ENCODE results near the gene C10orf90.

The C10orf90 gene

GRCh38 chr10:126634911-126635310 lies 35.6 kb downstream of the C10orf90 start:
- DNase-seq (ENCODE audit: low read depth, low spot score): no peak

GRCh38 chr10:126634347-126634746 lies 36.1 kb downstream of the C10orf90 start:
- DNase-seq (ENCODE audit: low read depth, low spot score): no peak

DNA sequence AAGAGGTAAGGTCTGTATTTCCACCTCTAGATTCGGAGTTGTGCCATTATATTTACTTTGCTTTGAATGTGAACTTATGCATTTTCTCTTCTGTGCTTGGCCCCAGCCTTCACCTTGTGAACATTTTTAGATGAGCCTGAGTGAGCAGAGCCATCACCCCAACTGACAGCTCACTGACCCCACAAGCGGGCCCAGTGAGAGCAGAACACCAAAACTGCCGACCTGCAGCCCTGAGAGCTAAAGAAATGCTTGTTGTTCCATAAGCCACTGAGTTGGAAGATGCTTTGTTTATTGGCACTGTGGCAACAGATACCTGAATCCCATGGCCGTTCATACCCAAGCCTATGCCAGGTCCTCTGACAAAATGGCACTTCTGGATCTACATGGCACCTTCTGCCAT lies 37.8 kb downstream of the C10orf90 start:
- DNase-seq (ENCODE audit: low read depth, low spot score): no peak

DNA sequence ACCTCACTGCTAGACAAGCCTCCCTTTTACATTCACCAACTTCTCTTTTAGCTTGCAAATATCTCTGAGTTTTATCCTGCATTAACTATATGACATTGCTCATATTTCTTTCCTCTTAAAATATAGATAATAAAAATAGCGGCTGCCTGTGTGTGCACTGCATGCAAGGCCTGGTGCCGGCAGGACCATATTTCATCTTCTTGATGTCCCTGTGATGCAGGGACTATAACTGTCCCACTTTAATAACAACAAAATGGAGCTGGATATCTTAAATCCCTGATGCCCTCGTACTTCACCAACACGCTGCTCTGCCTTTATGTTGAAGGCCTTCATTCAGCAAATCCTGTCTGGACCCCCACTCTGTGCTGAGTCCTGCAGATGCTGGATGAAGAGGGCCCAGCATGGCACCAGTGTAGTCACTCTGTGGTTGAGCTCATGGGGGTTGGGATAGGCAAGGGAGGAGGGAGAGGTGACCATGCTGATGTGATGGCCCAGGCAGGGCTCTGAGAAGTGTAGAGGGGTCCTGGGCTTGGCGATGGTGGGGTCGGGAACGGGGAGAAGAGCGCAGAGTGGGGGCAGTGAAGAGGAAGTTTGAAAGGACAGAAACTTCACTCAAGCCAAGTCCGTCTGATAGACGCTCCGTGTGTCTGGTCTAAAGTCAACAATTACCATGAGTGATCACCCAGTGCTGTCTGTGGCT lies 40.4 kb downstream of the C10orf90 start:
- DNase-seq (ENCODE audit: low read depth, low spot score): no peak

- DNase-seq (ENCODE audit: low read depth, low spot score): no peak
Measured at GRCh38 chr10:126628746-126629145, 41.7 kb downstream of the C10orf90 start.

DNA sequence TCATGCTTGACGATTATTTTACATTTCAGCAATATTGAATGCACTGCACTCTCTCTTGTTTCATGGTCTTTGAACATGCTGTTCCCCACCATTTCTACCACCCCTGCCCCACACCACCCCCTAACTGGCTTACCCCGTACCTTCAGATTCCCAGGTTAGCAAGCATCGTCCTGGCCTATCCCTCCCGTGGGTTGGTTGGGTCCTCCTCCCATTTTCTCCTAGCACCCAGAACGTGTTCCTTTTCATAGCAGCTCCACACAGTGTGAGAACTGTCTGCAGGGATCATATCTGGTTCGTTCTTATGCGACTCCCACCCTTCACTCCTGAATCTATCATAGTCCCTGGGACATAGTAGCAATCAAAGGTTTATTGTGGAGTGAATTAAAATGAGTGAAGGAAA lies 48.6 kb downstream of the C10orf90 start:
- no peak for DNase-seq (ENCODE audit: low read depth, low spot score)

- DNase-seq (ENCODE audit: low read depth, low spot score): no peak
Measured at GRCh38 chr10:126618466-126618865, 52.0 kb downstream of the C10orf90 start.

DNA sequence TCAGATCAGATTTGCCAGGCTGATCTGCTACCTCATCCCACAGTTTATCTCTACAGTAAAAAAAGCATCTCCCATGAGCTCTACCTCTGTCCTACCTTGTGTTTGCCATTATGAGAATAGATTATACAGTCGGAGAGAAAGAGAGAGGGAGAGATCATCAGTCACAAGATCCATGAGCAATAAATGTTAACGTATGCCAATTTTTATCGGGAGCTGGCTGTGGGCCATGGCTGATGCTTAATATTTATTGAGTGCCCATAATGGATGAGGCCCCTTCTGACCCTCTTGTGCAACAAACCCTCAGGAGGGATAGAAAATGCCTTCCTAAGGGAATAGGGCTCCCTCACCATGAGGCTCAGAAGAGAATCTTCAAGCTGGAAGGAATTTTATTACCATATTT lies 52.8 kb downstream of the C10orf90 start:
- DNase-seq (ENCODE audit: low read depth, low spot score): no peak

GRCh38 chr10:126617208-126617607 lies 53.3 kb downstream of the C10orf90 start:
- no peak for DNase-seq (ENCODE audit: low read depth, low spot score)

DNA sequence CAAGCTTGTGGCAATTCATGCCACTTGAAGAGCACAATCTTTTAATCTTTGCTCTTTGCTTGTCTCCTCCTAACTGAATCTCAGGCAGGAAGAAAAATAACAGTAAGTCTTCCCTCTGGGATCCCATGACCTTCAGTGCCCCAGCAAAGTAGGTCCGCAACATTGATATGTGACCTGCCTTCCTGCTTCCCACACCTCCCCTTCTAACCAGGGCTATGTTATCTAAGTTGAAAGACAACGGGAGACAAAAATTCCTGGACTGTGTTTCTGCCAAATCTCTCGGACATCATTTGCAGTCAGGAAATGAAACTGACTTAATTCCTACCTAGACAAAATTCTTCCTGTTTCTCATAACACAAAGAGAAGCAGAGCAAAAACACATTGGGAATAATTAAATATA lies 53.8 kb downstream of the C10orf90 start:
- no peak for DNase-seq (ENCODE audit: low read depth, low spot score)

DNA sequence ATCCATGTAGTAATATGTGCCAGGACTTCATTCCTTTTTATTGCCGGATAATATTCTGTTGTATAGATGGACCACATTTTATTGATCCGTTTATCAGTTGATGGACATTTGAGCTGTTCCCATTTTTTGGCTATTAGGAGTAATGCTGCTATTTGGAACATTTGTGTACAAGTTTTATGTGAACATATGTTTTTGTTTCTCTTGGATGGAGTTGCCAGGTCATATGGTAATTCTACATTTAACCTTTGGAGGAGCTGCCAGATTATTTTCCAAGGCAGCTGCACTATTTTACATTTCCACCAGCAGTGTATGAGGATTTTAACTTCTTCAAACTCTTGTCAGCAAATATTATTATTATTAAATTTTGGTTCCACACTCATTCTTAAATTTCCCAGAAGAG lies 59.2 kb downstream of the C10orf90 start:
- DNase-seq (ENCODE audit: low read depth, low spot score): no peak

DNA sequence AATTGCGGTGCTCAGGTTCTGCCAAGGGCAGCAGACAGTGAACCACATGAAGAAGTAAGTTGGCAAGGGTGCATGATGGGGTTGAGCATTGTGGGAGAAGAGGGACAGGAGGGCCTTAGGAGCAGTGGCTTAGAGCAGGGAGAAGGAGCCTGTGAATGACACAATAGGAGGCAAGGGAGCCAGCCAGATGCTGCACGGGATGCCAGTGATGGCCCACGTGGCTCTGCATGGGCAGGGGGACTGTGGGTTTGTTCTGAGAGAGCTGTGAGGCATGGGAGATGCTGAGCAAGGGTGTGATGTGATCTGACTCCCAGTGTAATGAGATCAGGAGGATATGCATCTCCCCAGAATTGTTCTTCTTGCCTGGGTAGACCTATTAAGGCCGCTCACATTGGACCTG lies 60.9 kb downstream of the C10orf90 start:
- DNase-seq (ENCODE audit: low read depth, low spot score): no peak

GRCh38 chr10:126599949-126600682 lies 70.4 kb downstream of the C10orf90 start:
- DNase-seq (ENCODE audit: low read depth, low spot score): no peak

GRCh38 chr10:126598009-126598408 lies 72.5 kb downstream of the C10orf90 start:
- peak; percentile 69 for DNase-seq (ENCODE audit: low read depth, low spot score)

- no peak for DNase-seq (ENCODE audit: low read depth, low spot score)
Measured at GRCh38 chr10:126597211-126597610, 73.3 kb downstream of the C10orf90 start.

GRCh38 chr10:126596472-126597016 lies 73.9 kb downstream of the C10orf90 start:
- no peak for DNase-seq (ENCODE audit: low read depth, low spot score)

DNA sequence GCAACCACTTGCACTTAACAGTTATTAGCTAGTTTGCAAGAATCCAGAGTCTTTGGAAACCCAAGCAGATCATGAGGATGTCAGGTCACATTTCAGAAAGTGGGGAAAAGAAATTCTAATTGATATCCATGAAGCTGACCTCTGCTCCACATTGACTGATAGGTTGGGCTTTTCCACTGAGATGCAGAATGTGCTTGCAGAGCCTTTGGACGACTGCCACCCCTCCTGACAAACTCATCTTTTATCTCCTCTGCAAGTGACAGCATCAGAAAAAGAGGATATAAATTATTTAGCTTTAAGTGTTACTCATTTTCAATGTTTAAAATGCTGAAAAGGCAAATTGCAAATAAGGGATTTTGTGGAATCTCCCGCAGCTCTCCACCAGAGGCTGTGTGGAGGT lies 75.3 kb downstream of the C10orf90 start:
- DNase-seq (ENCODE audit: low read depth, low spot score): no peak

DNA sequence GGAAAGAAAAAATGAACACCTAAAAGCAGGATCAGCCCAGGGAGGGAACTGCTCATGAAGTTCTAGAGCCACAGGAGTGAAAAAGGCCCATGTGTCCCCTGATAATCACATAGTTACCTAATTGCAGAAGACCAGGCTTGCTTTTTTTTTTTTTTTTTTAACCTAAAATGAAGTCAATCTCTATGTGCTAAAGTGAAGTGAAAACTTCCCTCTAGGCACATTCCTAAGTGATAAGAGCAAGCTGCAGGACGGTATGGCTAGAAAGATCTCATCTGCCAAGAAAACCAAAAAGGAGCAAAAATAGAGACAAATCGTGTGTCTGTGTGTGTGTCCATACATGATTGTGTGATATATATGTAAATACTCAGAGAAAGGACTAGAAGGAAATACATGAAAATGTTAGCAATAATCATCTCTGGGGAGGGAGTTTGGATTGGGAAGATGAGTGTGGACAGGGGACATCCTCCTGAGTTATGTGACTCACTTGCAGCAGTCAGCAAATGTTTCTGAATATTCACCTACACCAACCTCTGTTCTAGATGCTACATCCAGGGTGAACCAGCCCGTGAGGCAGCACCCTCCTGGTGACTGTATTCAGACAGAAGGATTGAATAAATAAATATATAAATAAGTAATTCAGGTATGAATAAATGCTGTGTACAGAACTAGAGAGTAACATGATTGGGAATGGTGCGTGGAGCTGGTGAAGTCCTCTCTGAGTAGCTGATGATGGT lies 76.4 kb downstream of the C10orf90 start:
- DNase-seq (ENCODE audit: low read depth, low spot score): no peak

GRCh38 chr10:126592901-126593300 lies 77.6 kb downstream of the C10orf90 start:
- no peak for DNase-seq (ENCODE audit: low read depth, low spot score)

DNA sequence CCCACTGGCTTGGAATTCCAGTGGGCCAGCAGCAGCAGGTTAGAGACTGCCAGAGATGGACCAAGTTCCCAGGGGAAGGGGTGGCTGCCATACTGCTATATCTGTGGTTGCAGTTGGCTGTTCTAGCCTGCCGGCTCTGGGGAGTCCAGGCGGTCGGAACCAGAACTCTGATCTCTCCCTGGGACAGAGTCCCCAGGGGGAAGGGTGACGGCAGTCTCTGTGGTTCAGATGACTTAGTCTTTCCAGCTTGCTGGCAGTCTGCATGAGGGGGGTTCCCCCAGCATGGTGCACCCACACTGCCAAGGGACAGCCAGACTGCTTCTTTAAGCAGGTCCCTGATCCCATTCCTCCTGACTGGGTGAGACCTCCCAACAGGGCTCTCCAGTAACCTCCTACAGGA lies 82.5 kb downstream of the C10orf90 start:
- no peak for DNase-seq (ENCODE audit: low read depth, low spot score)

GRCh38 chr10:126586878-126587277 lies 83.6 kb downstream of the C10orf90 start:
- DNase-seq (ENCODE audit: low read depth, low spot score): no peak

- DNase-seq (ENCODE audit: low read depth, low spot score): no peak
Measured at GRCh38 chr10:126586128-126586527, 84.4 kb downstream of the C10orf90 start.

Data from ELF-1 (cell line).